ENCODE results near the gene OR6C65.
"Not testable (repeated sequence)": the region's sequence is repeated elsewhere in the genome, so short reads cannot be mapped to it uniquely, and the experiment has no call there.

Gene OR6C65

DNA sequence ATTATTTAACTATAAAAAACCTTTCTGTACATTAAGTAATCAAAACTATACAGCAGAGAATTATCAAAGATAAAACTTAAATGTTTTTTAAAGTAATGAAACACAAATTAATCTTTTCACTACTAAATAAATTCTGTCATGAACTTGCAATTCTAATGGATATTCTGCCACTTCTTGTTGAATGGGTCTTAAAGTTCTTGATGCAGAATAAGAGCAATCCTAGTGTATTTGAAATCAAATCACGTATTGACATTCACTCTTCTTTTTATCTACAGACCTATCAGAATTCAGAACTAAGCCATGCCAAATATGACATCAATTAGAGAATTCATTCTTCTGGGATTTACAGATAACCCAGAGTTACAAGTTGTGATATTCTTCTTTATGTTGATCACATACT lies at the start of gene OR6C65:
Gene OR6C65 (plus strand): TSS at position 301 of the 400 bp plus-strand sequence. CDS start 0 bp downstream, at position 301.
- in situ Hi-C loops (cut with HindIII; ENCODE audit: low sequenced_read_pairs), result no loop called here

DNA sequence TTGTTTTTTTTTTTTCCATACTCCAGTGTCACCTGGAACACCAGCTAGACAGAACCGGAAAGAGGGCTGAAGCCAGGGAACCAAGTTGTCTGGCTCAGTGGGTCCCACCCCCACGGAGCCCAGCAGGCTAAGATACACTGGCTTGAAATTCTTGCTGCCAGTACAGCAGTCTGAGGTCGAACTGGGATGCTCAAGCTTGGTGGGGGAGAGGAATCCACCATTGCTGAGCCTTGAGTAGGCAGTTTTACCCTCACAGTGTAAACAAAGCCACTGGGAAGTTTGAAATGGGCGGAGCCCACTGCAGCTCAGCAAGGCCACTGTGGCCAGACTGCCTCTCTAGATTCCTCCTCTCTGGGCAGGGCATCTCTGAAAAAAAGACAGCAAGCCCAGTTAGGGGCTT lies 45.0 kb upstream of the OR6C65 start:
- in situ Hi-C loops (cut with HindIII; ENCODE audit: low sequenced_read_pairs), result not testable (repeated sequence)

DNA sequence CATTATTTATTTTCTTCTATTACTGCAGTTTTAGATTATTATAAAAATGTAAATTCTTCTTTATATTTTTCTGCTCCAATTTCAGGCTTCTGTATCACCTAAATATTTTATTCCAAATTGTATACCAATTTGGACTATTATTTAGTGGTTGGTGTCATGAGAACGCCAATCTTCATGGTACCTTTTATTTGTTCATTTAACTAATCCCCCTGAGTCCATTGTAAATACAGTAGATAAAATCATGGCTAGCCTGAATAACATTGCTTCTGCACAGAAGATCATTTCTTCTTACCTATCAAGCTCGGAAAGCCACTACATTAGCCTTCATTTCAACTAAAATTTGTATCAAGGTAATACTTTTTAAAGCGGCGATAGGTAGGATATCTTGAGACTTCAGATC lies 37.7 kb upstream of the OR6C65 start, which contains the start of gene OR6C75:
Gene OR6C75 (plus strand): TSS at position 301 of the 400 bp plus-strand sequence. CDS start 2,136 bp downstream, outside the sequence.
- in situ Hi-C loops (cut with HindIII; ENCODE audit: low sequenced_read_pairs), result no loop called here

DNA sequence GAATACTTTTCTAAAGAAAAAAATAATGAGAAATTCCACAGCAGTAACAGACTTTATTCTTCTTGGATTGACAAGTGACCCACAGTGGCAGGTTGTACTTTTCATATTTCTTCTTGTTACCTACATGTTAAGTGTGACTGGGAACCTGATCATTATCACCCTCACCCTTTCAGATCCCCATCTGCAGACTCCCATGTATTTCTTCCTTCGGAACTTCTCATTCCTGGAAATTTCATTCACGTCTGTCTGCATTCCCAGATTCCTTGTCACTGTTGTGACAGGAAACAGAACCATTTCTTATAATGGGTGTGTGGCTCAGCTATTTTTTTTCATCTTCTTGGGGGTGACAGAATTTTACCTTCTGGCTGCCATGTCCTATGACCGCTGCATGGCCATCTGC lies 35.2 kb upstream of the OR6C65 start:
- in situ Hi-C loops (cut with HindIII; ENCODE audit: low sequenced_read_pairs), result no loop called here

DNA sequence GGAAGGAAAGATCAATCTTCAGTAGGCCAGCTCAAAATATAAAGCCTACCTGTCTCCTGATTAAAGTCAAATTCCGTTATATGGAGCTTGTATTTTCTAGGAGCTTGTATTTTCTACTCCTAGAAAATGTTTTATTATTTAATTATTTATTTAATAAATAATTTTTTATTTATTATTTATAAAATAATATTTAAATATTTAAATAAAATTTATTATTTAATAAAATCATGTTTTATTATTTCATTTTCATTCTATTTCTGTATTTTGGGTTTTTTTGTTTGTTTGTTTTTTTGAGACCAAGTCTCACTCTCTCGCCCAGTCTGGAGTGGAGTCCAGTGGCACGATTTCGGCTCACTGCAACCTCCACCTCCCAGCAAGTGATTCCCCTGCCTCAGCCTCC lies 27.8 kb upstream of the OR6C65 start:
- in situ Hi-C loops (cut with HindIII; ENCODE audit: low sequenced_read_pairs), result no loop called here

DNA sequence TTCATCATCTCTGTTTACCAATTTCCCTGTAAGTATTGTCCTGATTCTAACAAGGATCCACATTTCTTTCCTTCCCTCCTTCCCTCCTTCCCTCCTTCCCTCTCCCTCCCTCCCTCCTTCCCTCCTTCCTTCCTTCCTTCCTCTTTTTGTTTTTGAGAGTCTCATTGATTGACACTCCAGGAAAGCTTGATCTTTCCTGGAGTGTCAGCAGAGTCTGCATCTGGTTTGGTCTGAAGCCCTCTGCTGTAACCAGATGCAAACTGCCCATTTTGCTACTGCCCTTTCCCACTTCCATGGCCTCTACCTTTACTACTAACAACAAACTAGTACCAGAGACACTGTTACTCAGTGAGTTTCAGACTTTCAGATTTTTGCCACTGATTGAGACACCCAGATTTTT lies 14.4 kb upstream of the OR6C65 start:
- in situ Hi-C loops (cut with HindIII; ENCODE audit: low sequenced_read_pairs), result no loop called here

DNA sequence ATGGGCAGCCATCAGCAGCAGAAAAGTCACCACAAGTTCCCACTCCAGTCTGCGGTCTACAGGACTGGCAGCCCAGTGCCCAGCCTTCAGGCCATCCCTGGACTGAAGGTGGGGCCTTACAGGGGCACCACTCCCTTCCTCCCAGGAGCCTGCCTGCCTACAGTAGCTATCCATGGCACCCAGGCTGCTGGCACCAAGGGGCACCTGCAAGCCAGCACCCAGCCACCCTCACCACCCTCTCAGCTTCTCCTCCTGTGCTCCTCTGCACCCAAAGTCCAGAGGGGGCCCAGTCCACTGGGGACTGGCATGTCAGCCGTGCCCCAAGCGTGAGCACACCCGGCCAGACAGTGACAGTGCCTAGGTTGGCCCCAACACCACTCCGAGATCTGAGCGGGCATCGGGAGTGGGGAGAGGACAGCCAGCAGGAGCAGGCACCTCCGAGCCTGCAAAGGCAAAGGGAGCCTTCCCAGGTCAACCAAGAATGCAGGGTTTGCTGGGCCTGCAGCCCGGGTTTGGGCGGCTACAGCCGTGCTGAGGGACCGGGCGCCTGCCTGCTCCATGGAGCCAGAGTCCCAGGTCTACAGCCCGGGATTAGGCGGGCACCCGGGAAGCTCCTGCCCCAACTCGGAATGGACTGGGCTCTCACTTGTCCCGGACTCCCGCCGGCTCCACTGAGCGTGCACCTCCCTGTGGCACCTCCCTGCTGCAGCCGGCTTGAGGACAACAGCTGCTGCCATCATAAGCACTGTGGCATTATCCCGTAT lies 8.1 kb upstream of the OR6C65 start:
- in situ Hi-C loops (cut with HindIII; ENCODE audit: low sequenced_read_pairs), result no loop called here

DNA sequence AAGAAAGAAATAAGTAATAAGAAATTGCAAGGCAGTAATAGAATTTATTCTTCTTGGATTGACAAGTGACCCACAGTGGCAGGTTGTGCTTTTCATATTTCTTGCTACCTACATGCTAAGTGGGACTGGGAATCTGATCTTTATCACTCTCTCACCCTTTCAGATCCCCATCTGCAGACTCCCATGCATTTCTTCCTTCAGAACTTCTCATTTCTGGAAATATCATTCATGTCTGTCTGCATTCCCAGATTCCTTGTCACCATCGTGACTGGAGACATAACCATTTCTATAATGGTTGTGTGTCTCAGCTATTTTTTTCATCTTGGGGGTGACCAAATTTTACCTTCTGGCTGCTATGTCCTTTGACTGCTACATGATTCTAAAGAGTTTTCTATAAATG lies 4.0 kb upstream of the OR6C65 start:
- in situ Hi-C loops (cut with HindIII; ENCODE audit: low sequenced_read_pairs), result no loop called here

DNA sequence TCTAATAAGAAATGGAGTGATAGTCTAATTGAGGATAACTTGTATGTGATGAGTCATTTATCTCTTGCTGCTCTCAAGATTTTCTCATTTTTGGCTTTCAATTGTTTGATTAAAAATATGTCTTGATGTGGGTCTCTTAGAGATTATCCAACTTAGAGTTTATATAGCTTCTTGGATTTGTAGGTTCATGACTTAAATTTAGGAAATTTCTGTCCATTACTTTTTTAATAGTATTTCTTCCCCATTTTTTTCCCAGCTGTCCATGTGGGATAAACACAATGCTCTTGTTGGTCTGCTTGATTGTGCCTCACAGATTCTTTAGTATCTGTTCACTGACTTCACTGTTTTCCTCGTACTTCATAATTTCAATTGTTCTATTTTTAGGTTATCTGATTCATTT lies 7.5 kb downstream of the OR6C65 start:
- in situ Hi-C loops (cut with HindIII; ENCODE audit: low sequenced_read_pairs), result no loop called here

DNA sequence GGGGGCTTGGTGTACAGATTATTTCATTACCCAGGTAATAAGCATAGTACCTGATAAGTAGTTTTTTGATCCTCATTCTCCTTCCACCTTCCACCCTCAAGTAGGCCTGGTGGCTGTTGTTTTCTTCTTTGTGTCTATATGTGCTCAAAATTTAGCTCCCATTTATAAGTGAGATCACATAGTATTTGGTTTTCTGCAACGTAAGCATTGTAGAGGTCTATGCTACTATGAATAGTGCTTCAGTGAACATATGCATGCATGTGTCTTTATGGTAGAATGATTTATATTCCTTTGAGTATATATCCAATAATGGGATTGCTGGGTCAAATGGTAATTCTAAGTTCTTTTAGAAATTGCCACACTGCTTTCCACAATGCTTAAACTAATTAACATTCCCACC lies 8.8 kb downstream of the OR6C65 start:
- in situ Hi-C loops (cut with HindIII; ENCODE audit: low sequenced_read_pairs), result not testable (repeated sequence)

DNA sequence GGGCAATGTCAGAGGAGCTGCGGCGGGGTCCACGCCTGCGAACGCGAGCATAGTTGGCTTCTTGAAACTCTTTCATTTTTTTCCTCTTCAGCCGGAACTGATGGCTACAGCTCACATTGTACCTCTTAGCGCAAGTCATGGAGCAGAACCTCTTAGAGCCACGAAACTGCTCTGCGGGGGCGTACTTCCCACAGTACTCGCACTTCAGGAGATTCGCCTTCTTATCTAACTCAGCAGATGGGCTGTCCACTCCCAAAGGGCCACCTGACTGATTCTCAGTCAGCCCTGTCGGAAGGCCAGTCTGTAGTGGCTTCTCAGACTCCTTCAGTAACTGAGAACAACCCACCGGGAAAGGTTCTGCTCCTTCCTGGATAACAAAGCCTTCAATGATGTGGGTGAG lies 11.8 kb downstream of the OR6C65 start:
- in situ Hi-C loops (cut with HindIII; ENCODE audit: low sequenced_read_pairs), result not testable (repeated sequence)

DNA sequence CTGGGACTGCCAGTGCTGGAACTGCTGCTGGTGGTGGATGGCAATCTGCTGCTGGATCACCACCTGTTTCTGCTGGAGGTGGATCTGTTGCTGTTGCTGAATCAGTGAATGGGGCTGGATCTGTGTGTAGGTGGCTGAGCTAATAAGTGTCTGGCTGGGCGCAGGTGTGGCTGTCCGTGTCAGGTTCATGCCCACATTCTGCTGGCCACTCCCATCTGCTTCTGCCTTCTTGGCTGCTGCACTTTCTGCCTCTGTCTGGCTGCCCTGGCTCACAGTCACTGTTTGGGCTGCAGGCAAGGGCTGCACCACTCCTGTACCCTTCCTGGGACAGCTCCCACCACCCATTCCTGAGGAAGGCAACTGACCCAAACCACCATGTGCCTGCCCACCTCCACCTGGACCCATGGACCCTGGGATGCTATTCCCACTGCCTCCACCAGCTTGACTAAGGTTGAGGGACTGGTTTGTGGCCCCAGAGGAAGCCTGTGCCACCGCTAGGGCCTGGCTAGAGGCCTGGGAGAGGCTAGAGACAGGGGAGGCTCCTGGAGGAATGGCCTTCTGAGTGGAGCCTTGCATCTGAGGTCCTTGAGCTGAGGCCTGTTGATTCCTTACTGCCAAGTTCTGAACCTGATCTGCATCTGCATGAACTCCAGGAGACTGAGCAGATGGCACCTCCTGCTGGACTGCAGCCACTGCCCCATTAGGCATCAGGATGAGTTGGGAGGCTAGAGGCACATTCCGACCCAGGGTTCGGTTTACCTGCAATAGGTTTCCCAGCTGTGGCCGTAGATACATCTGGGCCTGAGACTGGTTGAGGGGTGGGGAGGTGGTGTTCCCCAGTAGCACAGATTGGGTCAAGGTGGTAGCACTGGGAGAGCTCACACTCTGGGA lies 13.4 kb downstream of the OR6C65 start:
- in situ Hi-C loops (cut with HindIII; ENCODE audit: low sequenced_read_pairs), result not testable (repeated sequence)

DNA sequence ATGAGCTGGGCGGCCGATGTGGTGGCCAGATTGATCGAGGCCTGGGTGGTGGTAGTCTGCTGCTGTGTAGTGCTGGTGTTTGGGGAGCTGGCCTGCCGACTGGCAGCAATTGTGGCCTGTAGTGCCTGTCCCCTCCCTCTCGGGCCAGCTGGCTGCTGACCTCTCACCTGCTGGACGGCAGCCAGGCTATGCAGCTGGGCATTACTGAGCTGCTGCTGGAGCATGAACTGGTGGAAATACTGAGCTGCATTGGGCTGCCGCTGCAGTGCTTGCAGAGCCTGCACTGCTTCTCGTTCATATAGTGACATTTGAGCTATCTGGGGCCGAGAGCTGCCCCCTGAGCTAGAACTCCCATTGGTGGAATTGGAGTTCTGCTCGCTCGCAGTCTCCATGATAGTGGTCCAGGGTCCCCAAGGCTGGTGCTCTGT lies 14.1 kb downstream of the OR6C65 start:
- in situ Hi-C loops (cut with HindIII; ENCODE audit: low sequenced_read_pairs), result not testable (repeated sequence)

DNA sequence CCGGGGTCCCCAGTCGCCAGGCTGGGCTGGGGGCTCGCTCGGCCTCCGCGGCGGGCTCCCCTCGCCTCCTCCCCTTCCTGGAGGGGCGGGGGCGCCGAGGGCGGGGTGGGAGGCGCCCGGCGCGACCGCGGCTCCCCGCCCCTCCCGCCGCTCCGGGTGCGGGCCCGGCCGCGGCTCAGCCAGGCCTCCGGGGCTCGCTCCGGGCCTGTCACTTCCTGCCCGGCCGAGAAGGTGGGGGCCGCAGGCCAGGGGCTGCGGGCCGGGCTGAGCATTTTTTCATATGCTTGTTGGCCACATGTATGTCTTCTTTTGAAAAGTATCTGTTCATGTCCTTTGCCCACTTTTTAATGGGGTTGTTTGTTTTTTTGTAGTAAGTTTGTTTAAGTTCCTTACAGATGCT lies 14.6 kb downstream of the OR6C65 start:
- in situ Hi-C loops (cut with HindIII; ENCODE audit: low sequenced_read_pairs), result not testable (repeated sequence)

DNA sequence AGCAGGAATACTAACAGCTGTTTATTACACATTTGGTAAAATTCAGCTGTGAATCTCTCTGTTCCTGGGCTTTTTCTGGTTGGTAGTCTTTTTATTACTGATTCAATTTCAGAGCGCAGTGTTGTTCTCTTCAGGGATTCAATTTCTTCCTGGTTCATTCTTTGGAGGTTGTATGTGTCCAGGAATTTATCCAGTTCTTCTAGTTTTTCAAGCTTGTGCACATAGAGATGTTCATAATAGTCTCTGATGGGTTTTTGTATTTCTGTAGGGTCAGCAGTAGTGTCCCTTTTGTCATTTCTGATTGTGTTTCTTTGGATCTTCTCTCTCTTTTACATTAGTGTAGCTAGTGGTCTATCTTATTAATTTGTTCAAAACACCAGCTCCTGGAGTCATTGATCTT lies 16.6 kb downstream of the OR6C65 start:
- in situ Hi-C loops (cut with HindIII; ENCODE audit: low sequenced_read_pairs), result no loop called here

DNA sequence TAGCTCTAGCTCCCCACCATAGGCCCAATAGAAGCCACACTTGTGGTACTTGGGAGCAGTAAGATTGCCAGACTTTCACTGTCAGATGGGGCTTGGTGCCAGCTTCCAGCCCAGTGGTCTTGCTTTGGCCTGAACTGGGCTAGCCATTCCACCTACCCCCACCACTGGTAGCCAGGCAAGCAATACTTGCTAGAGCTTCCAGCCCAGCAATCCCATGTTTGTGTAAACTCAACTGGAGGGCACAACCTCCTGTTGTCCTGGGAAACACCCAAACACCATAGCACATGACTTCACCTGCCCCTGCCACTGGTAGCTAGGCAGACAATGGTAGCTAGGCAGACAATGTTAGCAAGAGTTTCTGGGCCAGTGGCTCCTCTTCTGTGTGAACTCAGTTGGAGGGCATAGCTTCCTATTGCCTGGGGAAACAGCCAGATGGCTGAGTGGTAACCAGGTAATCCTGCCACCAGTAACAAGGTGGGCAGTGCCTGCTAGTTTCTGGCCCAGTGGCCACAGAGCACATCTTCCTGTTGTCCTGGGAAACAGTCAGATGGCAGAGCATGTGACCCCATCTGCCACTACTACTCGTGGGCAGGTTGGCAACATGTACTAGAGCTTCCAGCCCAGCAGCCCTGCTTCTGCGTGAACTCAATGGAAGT lies 20.1 kb downstream of the OR6C65 start:
- in situ Hi-C loops (cut with HindIII; ENCODE audit: low sequenced_read_pairs), result no loop called here

DNA sequence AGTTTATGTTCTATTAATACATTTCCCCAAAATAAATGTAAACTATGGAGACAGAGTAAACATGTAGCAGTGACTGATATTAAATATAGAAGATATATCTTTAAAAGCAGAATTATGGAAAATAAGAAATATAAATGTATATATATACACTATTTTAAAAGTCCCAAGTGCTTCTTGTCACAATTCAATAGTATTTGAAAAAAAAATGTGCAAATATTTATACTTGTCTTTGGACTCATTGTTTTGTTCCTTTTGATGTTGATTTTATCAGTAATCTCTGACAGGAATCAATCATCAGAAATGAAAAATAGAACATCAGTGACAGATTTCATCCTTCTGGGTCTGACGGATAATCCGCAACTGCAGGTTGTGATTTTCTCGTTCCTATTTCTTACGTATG lies 25.6 kb downstream of the OR6C65 start, which contains the start of gene OR6C76:
Gene OR6C76 (plus strand): TSS at position 301 of the 400 bp plus-strand sequence. CDS start 0 bp downstream, at position 301.
- in situ Hi-C loops (cut with HindIII; ENCODE audit: low sequenced_read_pairs), result no loop called here

DNA sequence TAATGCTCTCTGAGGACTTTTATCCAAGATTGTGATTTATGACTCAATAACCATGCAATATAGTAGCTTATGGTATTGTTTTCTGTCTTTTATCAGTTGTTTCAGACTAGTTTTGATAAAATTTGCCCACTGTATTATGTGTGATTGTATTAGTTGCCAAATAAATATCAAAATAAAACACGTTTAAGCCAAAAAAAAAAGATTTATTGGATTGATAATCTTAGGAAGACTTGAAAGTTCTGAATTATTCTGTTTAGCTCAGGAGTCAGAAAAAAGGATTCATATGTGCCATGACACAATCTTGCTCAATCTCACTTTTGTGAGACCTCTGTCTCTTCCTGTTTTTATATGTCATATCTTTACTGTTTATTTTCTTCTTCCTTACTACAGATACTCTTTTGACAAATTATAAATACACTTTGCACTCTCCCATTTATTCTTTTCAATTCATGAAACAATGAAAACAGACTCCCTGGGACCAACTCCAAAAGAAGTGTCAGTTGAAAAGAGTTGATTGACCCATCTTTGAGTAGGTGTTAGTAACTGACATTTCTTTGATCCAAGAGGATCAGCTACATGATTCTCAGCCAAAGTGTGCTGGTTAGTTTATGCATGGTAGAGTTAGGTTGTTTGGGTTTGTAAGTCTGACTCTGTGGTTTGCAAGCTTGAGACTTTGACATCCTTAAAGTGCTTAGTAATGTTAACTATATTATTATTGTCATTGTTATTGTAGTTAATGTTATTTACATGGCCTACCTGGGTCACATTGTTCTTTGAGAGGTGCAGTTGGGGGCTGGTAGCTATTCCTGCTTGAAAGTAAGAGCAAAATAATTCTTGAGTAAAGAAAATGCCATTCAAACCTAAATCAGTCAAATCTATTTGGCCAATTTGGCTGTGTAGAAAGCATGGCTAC lies 28.3 kb downstream of the OR6C65 start:
- in situ Hi-C loops (cut with HindIII; ENCODE audit: low sequenced_read_pairs), result no loop called here

DNA sequence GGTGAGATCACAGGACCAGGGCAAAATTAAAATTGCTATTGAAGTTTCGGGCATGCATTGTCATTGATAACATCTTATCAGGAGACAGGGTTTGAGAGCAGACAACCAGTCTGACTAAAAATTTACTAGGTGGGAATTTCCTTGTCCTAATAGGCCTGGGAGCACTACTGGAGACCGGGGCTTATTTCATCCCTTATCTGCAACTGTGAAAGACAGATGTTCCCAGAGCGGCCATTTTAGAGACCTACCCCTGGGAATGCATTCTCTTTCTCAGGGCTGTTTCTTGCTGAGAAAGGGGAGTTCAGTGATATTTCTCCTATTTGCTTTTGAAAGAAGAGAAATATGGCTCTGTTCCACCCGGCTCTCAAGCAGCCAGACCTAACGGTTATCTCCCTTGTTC lies 40.9 kb downstream of the OR6C65 start:
- in situ Hi-C loops (cut with HindIII; ENCODE audit: low sequenced_read_pairs), result not testable (repeated sequence)

DNA sequence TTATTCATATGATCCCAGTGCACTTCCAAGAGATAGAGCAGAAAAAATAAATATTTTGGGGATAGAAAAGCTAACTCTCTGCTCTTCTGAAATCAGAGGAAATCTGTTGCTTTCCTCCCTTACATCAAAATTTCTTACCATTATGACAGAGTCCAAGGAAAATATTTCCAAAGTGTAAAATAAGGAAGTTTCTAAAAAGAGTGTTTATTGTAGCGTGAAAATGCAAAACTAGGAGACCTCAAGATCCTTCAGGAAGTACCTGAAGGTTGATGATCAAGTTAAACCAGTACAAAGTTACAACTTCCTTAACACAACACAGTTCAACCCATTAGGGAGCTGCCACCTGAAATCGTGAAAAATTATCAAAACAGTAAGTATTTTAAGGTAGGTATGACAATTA lies 43.4 kb downstream of the OR6C65 start, which contains the start of gene OR6C2:
Gene OR6C2 (plus strand): TSS at position 301 of the 400 bp plus-strand sequence. CDS start 8,138 bp downstream, outside the sequence.
- in situ Hi-C loops (cut with HindIII; ENCODE audit: low sequenced_read_pairs), result no loop called here
